PC-9 (cell line): ENCODE results near the gene GPR137B. TPM values are rescaled to one million over a fixed set of nuclear protein-coding genes. Genes with fewer than 3 reads are reported as not detected.

Experiments used
- BruUV-seq: library from RNA; stranded (reverse); fragments of 400-500 nt; replicated peaks from 2 replicates; lab custom pipeline; 2021; lab: Mats Ljungman, UMichigan
- CTCF ChIA-PET: fragments of 300-600 bp; sonication (Branson Sonifier 250); formaldehyde crosslinking; loops from one replicate; lab custom pipeline; 2022; ENCODE audit warnings: antibody characterized with exemption; lab: Charles Lee
- POLR2A ChIA-PET: fragments of 300-600 bp; sonication (Branson Sonifier 250); formaldehyde crosslinking; loops from one replicate; lab custom pipeline; 2022; ENCODE audit warnings: antibody characterized with exemption; ENCODE audit not compliant: unreplicated experiment; lab: Charles Lee
- DNase-seq, 2 experiments: peaks; one replicate each; pipeline versions ENCODE4 v3.0.0 to v3.0.0-alpha.2; 2015 to 2022; ENCODE audit warnings: mixed read lengths in 1 of 2
- H2AFZ ChIP-seq: fragments of 200-600 bp; sonication (generic); 2 replicates; pipeline ENCODE4 v1.8.1; 2017; ENCODE audit warnings: antibody characterized with exemption
- H3F3A ChIP-seq: fragments of 200-600 bp; sonication (generic); 2 replicates; pipeline ENCODE4 v1.8.1; 2017; ENCODE audit warnings: antibody characterized with exemption, mild to moderate bottlenecking, low read depth; ENCODE audit not compliant: insufficient read depth
- H3K27ac ChIP-seq: fragments of 200-600 bp; sonication (generic); 2 replicates; pipeline ENCODE4 v1.6.1; 2016; ENCODE audit warnings: mixed run types
- H3K27me3 ChIP-seq: fragments of 200-600 bp; sonication (generic); 2 replicates; pipeline ENCODE4 v1.6.1; 2016; ENCODE audit warnings: low read depth, mixed run types; ENCODE audit not compliant: insufficient read depth
- H3K36me3 ChIP-seq: fragments of 200-600 bp; sonication (generic); 2 replicates; pipeline ENCODE4 v1.6.1; 2016; ENCODE audit warnings: low read depth, mixed run types
- H3K4me1 ChIP-seq: fragments of 200-600 bp; sonication (generic); replicated peaks from 2 replicates; pipeline ENCODE4 v1.6.1; 2016; ENCODE audit warnings: mixed run types; ENCODE audit not compliant: insufficient read depth
- H3K4me2 ChIP-seq: fragments of 200-600 bp; sonication (generic); 2 replicates; pipeline ENCODE4 v1.6.1; 2017; ENCODE audit warnings: mixed run types
- H3K4me3 ChIP-seq: fragments of 200-600 bp; sonication (generic); 2 replicates; pipeline ENCODE4 v1.6.1; 2016; ENCODE audit warnings: mixed run types
- H3K79me2 ChIP-seq: fragments of 200-600 bp; sonication (generic); 2 replicates; pipeline ENCODE4 v1.6.1; 2017; ENCODE audit warnings: low read depth, mixed run types
- H3K9me2 ChIP-seq: fragments of 200-600 bp; sonication (generic); 2 replicates; pipeline ENCODE4 v1.8.1; 2017; ENCODE audit warnings: mild to moderate bottlenecking; ENCODE audit not compliant: insufficient read depth
- H3K9me3 ChIP-seq: fragments of 200-600 bp; sonication (generic); 2 replicates; pipeline ENCODE4 v1.8.1; 2016; ENCODE audit warnings: low read depth; ENCODE audit not compliant: insufficient read depth
- H4K20me1 ChIP-seq: fragments of 200-600 bp; sonication (generic); 2 replicates; pipeline ENCODE4 v1.8.1; 2017; ENCODE audit not compliant: insufficient read depth
- EZH2 ChIP-seq: fragments of 200-600 bp; sonication (generic); IDR thresholded peaks from 2 replicates; pipeline ENCODE4 v1.8.0; 2017; ENCODE audit warnings: antibody characterized with exemption, low read depth
- intact Hi-C: fragments of 100-400 bp; cut with micrococcal nuclease; formaldehyde crosslinking; loops from one replicate; pipeline ENCODE4 v1.10.0; 2022; ENCODE audit not compliant: unreplicated experiment
- total RNA-seq: library from RNA; stranded (reverse); gene quantifications from 2 replicates; pipeline ENCODE4 v1.2.3, GENCODE V29; 2021
- TF ChIP-seq, protein P1 (sequence below): fragments of 200-600 bp; sonication (generic); conservative IDR thresholded peaks from 2 replicates; pipeline ENCODE4 v1.6.1; 2017; ENCODE audit warnings: mixed run types, antibody characterized with exemption, mild to moderate bottlenecking, moderate library complexity

GPR137B gene
- total RNA-seq, 1 experiment from 2014 or later = not detected

DNA sequence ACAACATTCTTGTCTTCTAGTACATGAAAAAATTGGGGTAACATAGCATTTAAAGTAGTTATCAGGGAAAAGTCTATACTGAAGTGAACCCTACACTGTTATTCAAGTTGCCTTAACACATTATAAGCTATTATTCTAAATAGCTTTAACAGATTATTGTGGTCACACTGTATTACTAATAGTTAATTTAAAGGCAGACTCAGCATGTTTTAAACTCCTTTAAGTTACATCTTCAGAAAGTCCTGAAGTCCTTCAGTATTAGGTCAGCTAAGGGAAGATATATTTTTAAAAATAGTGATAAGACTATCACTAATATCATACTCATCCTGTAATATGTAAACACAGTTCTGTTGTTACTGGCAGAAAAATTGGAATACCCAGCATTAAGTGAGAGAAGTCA lies 67.4 kb downstream of the GPR137B start:
- Histone ChIP-seq H3K9me2 (no peaks in the 10 kb centered on the region; the same call in 1 of the 2 replicates), H2AFZ (no peak overlapping the region), H3K27ac (no peak overlapping the region), H3K4me3 (no peak overlapping the region), H3K36me3 (no peaks in the 10 kb centered on the region), H3K79me2 (no peaks in the 10 kb centered on the region), H3K27me3 (no peaks in the 10 kb centered on the region), H3K4me1 (no peaks in the 10 kb centered on the region), H3K4me2 (no peak overlapping the region), H3K9me3 (no peaks in the 10 kb centered on the region), H3F3A (no peaks in the 10 kb centered on the region), H4K20me1 (no peaks in the 10 kb centered on the region)
- intact Hi-C loops = no loop called here
- BruUV-seq = no TSS peak
- ChIA-PET CTCF (no interaction called here), POLR2A (no interaction called here)
- no peak for TF ChIP-seq EZH2
- TF ChIP-seq, protein P1, sequence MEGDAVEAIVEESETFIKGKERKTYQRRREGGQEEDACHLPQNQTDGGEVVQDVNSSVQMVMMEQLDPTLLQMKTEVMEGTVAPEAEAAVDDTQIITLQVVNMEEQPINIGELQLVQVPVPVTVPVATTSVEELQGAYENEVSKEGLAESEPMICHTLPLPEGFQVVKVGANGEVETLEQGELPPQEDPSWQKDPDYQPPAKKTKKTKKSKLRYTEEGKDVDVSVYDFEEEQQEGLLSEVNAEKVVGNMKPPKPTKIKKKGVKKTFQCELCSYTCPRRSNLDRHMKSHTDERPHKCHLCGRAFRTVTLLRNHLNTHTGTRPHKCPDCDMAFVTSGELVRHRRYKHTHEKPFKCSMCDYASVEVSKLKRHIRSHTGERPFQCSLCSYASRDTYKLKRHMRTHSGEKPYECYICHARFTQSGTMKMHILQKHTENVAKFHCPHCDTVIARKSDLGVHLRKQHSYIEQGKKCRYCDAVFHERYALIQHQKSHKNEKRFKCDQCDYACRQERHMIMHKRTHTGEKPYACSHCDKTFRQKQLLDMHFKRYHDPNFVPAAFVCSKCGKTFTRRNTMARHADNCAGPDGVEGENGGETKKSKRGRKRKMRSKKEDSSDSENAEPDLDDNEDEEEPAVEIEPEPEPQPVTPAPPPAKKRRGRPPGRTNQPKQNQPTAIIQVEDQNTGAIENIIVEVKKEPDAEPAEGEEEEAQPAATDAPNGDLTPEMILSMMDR = no peak
- no peak for DNase-seq

DNA sequence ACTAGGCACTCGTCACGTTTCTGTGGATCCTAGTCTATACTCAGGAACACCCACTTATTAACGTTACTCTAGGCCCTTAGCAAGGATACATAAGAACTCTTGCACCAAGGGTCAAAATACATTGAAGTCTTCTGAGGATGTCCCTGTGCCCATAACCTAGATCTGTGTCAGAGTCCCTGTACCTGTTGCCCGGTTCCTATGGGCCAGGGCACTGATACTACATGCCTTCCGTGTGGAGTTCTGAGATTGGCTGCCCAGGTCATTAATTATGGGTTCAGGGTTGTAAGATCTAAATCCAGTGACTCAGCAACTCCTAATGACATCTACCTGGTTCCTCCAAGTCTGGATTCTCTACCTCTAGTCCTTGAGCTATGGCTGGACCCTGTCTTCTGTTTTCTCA lies 69.5 kb downstream of the GPR137B start:
- BruUV-seq = no TSS peak
- Histone ChIP-seq H3K4me1 (no peaks in the 10 kb centered on the region), H3K9me3 (no peaks in the 10 kb centered on the region), H3K4me3 (no peak overlapping the region), H3K27me3 (no peaks in the 10 kb centered on the region), H3K9me2 (no peaks in the 10 kb centered on the region), H3K4me2 (no peak overlapping the region), H4K20me1 (no peaks in the 10 kb centered on the region), H2AFZ (no peak overlapping the region), H3K27ac (no peak overlapping the region), H3F3A (no peaks in the 10 kb centered on the region), H3K36me3 (no peaks in the 10 kb centered on the region), H3K79me2 (no peaks in the 10 kb centered on the region)
- intact Hi-C loops = no loop called here
- ChIA-PET POLR2A (no interaction called here), CTCF (no interaction called here)
- no peak for TF ChIP-seq EZH2
- TF ChIP-seq, protein P1 = no peak
- no peak for DNase-seq

DNA sequence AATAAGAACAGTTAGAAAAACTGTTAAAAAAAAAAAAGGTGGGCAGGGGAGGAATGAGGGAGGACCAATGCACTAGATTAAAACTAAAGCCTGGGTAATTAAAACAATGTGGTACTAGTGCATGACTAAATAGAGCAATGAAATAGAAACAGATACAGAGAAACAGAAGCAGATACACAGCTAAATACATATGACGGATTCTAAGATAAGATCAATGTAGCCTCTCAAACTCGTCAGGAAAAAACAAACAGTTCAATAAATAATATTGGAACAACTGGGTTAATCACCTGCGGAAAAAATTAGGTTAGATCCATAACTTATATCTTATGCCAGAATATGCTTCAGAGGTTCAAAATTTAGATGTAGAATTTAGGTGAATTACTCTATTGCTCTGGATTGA lies 71.2 kb downstream of the GPR137B start:
- Histone ChIP-seq H4K20me1 (no peaks in the 10 kb centered on the region), H2AFZ (no peak overlapping the region), H3K4me3 (no peak overlapping the region), H3K79me2 (no peaks in the 10 kb centered on the region), H3K4me1 (no peaks in the 10 kb centered on the region), H3K36me3 (no peaks in the 10 kb centered on the region), H3K4me2 (no peak overlapping the region), H3K9me2 (no peaks in the 10 kb centered on the region), H3K27me3 (no peaks in the 10 kb centered on the region), H3F3A (no peaks in the 10 kb centered on the region), H3K27ac (no peak overlapping the region), H3K9me3 (no peaks in the 10 kb centered on the region)
- intact Hi-C loops = no loop called here
- POLR2A ChIA-PET = interaction anchor here (0.6 kb wide), 1 partner anchor 323 kb away, joined by 5 read pairs; no protein-coding TSS in a partner anchor
- CTCF ChIA-PET = no interaction called here
- TF ChIP-seq, protein P1 = no peak
- TF ChIP-seq EZH2 = no peak
- BruUV-seq = no TSS peak
- no peak for DNase-seq
